ENCODE measurements around the gene EEF1AKMT3. TPM values are rescaled to one million over a fixed set of nuclear protein-coding genes. Genes with fewer than 3 reads are reported as not detected.

Gene EEF1AKMT3
- total RNA-seq, 1 experiment from 2014 or later: 9.3 TPM

- intact Hi-C loops (cut with micrococcal nuclease): no loop called here
- Histone ChIP-seq H3K9ac (ENCODE audit: low read length) (no peak overlapping the region), H3K9me3 (ENCODE audit: low read length) (no peaks in the 10 kb centered on the region), H3K36me3 (ENCODE audit: low read depth, low read length) (peaks cover 20% of the 10 kb centered on the region), H3K4me1 (ENCODE audit: insufficient read depth, low read length) (peaks cover 17% of the 10 kb centered on the region), H3K4me3 (ENCODE audit: low read length) (no peak overlapping the region), H3K4me2 (ENCODE audit: low read length) (no peak overlapping the region), H3K79me2 (ENCODE audit: low read length) (0 out of 2 replicates have a peak, but pooled peaks cover 7% of the 10 kb centered on the region), H3K27me3 (ENCODE audit: low read length) (no peaks in the 10 kb centered on the region), H3F3A (ENCODE audit: low read length, unreplicated experiment) (no peaks in the 10 kb centered on the region), H2AFZ (ENCODE audit: low read length) (no peak overlapping the region), H3K27ac (ENCODE audit: low read length) (no peak overlapping the region), H3K9me2 (replicated peaks; ENCODE audit: low read length) (no peaks in the 10 kb centered on the region), H4K20me1 (ENCODE audit: low read length) (no peaks in the 10 kb centered on the region)
- TF ChIP-seq EZH2 (IDR thresholded peaks at IDR 0.05; ENCODE audit: low read length, unreplicated experiment) (no peak), EZH2phosphoT487 (IDR thresholded peaks at IDR 0.05; ENCODE audit: borderline replicate concordance, low read length) (no peak), CTCF (conservative IDR thresholded peaks at IDR 0.05; ENCODE audit: low read depth, low read length) (no peak)
- no peak for ATAC-seq
- no TSS peak for BruUV-seq (replicated peaks)
- no peak for DNase-seq
- ChIA-PET CTCF (no interaction called here), POLR2A (ENCODE audit: unreplicated experiment) (no interaction called here)
Measured at GRCh38 chr12:57796996-57797395, 24.6 kb downstream of the EEF1AKMT3 start.

DNA sequence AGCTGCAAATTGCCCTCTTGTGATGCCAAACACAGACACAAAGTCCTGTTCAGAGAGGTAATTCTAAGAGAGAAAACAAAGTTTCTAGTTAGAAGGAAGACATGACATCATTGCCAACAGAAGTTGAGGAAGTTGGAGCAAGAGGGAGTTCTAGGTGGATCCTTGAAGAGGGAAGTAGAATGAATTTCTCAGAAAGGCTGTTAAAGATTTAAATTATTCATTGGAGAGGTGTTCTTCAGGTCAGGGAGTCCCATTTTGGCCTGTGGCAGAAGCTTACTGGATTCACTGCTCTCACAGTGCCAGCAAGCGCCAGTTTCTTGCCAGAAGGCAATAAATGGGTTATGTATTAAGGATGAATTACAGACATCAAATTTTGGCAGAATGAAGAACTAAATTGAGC is 25.5 kb downstream of the EEF1AKMT3 start:
- POLR2A ChIA-PET (ENCODE audit: unreplicated experiment): no interaction called here

More for the DNA sequence above, 25.5 kb downstream of the EEF1AKMT3 start:
- intact Hi-C loops (cut with micrococcal nuclease): no loop called here
- no TSS peak for BruUV-seq (replicated peaks)
- no peak overlapping the region for H3K4me3 ChIP-seq (ENCODE audit: low read length)
- peaks cover 20% of the 10 kb centered on the region for H3K36me3 ChIP-seq (ENCODE audit: low read depth, low read length)
- H3K9me3 ChIP-seq (ENCODE audit: low read length): no peaks in the 10 kb centered on the region
- DNase-seq (no peak), ATAC-seq (no peak)
- H3K4me1 ChIP-seq (ENCODE audit: insufficient read depth, low read length): peaks cover 17% of the 10 kb centered on the region
- H3K27me3 ChIP-seq (ENCODE audit: low read length): no peaks in the 10 kb centered on the region
- no peak overlapping the region for H2AFZ ChIP-seq (ENCODE audit: low read length)
- TF ChIP-seq EZH2phosphoT487 (IDR thresholded peaks at IDR 0.05; ENCODE audit: borderline replicate concordance, low read length): no peak
- TF ChIP-seq CTCF (conservative IDR thresholded peaks at IDR 0.05; ENCODE audit: low read depth, low read length): no peak
- no peak for TF ChIP-seq EZH2 (IDR thresholded peaks at IDR 0.05; ENCODE audit: low read length, unreplicated experiment)
- no peak overlapping the region for H3K4me2 ChIP-seq (ENCODE audit: low read length)
- CTCF ChIA-PET: no interaction called here
- H3K27ac ChIP-seq (ENCODE audit: low read length): no peak overlapping the region
- no peaks in the 10 kb centered on the region for H4K20me1 ChIP-seq (ENCODE audit: low read length)
- H3K9ac ChIP-seq (ENCODE audit: low read length): no peak overlapping the region
- H3F3A ChIP-seq (ENCODE audit: low read length, unreplicated experiment): no peaks in the 10 kb centered on the region
- H3K9me2 ChIP-seq (replicated peaks; ENCODE audit: low read length): no peaks in the 10 kb centered on the region
- 0 out of 2 replicates have a peak, but pooled peaks cover 7% of the 10 kb centered on the region for H3K79me2 ChIP-seq (ENCODE audit: low read length)
